ENCODE measurements around the gene FADS1. TPM values are rescaled to one million over a fixed set of nuclear protein-coding genes. Genes with fewer than 3 reads are reported as not detected.

FADS1 gene
- total RNA-seq, 4 donors from 2014 or later: 15.8 to 115 (median 29.4) TPM

DNA sequence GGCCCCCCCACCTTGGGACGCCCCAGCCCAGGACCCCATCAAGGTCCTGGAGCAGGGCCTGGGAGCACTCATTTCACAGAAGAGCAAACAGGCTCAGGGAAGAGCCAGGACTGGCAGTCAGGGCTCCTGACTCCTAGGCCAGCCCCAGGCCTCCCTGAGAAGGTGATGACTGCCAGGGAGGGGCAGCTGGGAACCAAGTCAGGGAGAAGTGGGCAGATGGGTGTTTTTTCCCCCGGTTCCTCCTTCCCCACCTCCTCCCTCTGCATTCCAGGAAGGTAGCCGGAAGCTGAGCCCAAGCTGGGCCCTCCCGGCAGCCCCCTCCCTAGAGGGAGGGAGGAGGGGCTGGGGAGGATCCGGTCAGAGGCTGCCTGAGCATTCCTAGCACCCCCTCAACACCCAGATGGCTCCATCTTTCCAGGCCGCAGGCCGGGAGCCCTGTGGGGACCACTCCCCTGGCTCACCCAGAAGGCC is 44.8 kb downstream of the FADS1 start:
- TF ChIP-seq, protein P1, sequence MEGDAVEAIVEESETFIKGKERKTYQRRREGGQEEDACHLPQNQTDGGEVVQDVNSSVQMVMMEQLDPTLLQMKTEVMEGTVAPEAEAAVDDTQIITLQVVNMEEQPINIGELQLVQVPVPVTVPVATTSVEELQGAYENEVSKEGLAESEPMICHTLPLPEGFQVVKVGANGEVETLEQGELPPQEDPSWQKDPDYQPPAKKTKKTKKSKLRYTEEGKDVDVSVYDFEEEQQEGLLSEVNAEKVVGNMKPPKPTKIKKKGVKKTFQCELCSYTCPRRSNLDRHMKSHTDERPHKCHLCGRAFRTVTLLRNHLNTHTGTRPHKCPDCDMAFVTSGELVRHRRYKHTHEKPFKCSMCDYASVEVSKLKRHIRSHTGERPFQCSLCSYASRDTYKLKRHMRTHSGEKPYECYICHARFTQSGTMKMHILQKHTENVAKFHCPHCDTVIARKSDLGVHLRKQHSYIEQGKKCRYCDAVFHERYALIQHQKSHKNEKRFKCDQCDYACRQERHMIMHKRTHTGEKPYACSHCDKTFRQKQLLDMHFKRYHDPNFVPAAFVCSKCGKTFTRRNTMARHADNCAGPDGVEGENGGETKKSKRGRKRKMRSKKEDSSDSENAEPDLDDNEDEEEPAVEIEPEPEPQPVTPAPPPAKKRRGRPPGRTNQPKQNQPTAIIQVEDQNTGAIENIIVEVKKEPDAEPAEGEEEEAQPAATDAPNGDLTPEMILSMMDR (IDR thresholded peaks at IDR 0.05; ENCODE audit: low read depth): no peak

DNA sequence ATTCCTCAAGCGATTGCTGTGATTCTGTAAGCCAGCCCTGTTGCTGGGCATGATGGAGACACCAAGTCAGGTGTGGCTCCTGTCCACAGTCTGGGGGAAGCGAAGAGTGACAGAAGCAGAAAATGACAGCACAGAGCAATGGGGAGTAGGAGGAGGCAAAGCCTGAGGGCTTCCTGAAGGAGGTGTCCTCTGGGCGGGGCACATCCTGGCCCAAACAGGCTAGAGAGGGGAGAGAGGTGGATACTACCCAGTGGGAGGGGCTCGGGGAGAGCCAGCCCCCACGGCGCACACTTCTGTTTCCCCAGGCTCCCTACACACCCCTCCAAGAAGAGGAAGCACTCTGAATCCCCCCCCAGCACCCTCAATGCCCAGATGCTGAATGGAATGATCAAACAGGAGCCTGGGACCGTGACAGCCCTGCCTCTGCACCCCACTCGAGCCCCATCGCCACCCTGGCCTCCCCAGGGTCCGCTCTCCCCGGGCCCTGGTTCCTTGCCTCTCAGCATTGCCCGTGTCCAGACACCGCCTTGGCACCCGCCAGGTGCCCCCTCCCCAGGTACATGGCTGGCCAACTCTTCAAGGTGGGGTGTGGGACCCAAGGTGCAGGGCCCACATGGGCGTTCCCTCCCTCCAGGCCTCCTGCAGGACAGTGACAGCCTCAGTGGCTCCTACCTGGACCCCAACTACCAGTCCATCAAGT is 45.5 kb downstream of the FADS1 start:
- TF ChIP-seq, protein P1 (IDR thresholded peaks at IDR 0.05; ENCODE audit: low read depth): no peak

DNA sequence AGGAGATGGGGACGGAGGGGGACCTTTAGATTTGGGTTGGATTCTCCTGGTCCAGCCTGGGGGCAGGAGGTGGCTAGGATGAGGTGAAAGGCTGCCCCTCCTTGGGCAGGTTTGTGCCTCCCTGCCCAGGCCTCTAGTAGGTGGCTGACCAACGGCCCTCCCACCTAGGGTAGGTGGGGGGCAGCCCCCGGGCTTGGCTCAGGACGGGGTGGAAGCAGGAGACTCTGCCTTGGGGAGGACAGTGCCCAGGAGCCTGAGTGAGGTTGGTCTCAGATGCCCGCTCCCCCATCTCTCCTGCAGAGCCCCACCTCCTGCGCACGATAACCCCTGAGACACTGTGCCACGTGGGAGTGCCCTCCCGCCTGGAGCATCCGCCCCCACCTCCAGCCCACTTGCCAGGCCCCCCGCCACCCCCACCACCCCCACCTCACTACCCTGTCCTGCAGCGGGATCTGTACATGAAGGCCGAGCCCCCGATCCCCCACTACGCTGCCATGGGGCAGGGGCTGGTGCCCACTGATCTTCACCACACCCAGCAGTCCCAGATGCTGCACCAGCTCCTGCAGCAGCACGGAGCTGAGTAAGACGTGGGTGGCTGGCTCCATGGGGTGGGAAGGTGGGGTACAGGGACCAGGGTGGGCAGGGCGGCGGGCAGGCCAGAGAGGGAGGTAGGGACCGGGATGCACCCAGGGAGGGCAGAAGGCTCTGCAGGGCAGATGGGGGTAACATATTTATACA is 46.7 kb downstream of the FADS1 start:
- TF ChIP-seq, protein P1 (IDR thresholded peaks at IDR 0.05; ENCODE audit: low read depth): no peak

DNA sequence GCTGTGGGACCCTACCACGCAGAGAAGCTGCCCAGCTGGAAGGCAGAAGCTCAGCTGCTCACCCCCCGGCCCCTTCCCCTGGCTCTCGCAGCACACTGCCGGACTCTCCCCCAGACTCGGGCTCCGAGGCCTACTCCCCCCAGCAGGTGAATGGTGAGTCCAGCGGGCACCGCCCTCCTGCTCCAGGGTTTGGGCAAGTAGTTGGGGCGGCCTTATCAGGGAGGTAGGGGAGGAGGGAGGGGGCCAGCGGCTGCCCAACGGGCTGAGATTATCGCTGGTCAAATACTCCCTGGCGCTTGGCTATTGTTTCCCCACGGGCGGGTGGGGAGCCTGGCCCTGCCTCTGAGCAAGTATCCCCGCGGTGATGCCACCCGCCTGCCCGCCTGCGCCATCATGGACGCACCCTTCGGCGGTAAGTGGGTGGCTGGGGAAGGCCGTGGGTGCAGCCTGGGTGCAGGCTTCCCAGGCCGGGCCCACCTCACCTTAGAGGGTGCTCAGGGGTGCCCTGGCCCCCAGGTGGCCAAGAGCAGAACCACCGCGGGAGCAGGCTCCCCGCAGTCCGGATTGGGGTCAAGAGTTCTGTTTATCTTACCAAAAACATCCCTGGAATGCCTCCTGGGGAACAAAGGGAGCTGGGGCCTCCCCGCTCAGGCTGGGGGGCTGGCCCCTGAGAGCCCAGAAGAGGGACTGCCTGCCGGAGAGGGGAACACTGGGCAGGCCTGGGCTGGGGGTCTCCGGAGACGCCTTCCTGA is 47.5 kb downstream of the FADS1 start:
- TF ChIP-seq, protein P1 (IDR thresholded peaks at IDR 0.05; ENCODE audit: low read depth): no peak

DNA sequence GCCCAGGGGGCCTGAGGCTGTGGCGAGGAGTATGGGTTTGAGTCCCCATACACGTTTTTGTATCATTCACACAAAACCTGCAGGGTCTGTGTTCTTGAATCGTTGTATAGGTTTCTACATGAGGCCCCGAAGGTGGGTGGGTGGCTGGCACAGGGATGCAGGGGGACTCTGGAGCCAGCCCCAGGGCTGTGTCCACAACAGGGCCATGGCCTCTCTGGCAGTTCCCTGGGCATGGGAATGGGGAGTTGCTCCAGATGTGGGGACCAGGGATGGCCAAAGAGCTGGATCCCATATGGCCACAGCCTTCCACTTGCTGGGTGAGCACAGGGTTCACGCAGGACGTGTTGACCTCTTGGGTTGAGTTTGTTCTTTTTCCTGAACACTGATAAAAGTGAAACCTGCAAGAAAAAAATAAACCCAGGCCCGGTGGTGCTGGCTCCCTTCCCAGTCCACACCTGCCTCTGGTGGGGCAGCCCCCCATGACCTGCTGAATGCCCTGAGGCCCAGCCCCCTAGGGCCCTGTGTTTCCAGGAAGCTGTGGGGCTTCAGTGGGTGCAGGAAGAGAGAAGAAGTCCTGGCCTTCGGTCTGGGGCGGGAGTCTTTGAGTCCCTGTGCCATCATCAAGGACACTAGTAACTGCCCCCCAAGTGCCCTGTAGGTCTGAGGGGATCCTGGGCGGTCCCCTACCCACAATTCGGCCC is 48.3 kb downstream of the FADS1 start:
- TF ChIP-seq, protein P1 (IDR thresholded peaks at IDR 0.05; ENCODE audit: low read depth): no peak

DNA sequence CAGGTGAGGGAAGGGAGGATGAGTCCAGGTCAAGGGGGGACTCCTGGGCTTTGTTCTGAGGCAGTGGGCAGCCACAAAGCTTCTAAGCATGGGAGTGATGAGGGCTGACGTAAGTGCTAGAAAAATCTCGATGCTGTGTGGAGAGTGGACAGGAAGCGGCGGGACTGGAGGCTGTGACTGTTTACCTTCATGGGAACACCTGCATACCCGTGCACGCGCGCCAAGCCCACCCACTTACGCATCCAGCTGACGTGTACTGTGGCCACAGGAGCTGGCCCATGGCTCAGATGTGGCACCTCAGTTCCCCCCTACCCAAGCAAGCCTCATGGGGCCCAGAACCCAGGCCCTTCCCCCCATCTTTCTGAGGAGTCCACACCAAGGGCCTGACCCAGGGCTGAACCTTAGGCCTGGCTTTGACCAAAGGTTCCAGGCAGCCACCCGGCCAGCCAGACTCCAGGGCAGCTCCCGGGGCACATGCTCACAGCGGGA is 50.4 kb downstream of the FADS1 start:
- TF ChIP-seq, protein P1 (IDR thresholded peaks at IDR 0.05; ENCODE audit: low read depth): no peak

All from subcutaneous adipose tissue (tissue), 4 donors.